Ishikawa (cell line): ENCODE results near the gene MBNL1.

Source experiments
- CEBPB ChIP-seq: IDR thresholded peaks from 2 replicates; pipeline ENCODE4 v1.6.1; 2012
- CREB1 ChIP-seq: IDR thresholded peaks from 2 replicates; pipeline ENCODE4 v1.6.1; 2012; ENCODE audit warnings: low read depth
- EGR1 ChIP-seq: IDR thresholded peaks from 2 replicates; pipeline ENCODE4 v1.6.1; 2012
- EP300 ChIP-seq: IDR thresholded peaks from 2 replicates; pipeline ENCODE4 v1.6.1; 2012; ENCODE audit warnings: borderline replicate concordance
- FOXM1 ChIP-seq: IDR thresholded peaks from 2 replicates; pipeline ENCODE4 v1.6.1; 2012; ENCODE audit warnings: low read depth, borderline replicate concordance
- MAX ChIP-seq: IDR thresholded peaks from 2 replicates; pipeline ENCODE4 v1.6.1; 2012
- NFIC ChIP-seq: IDR thresholded peaks from 2 replicates; pipeline ENCODE4 v1.6.1; 2012
- RAD21 ChIP-seq: IDR thresholded peaks from 2 replicates; pipeline ENCODE4 v1.6.1; 2012; ENCODE audit warnings: low read depth
- REST ChIP-seq: IDR thresholded peaks from 2 replicates; pipeline ENCODE4 v1.6.1; 2012; ENCODE audit warnings: low read depth, mild to moderate bottlenecking
- TAF1 ChIP-seq: IDR thresholded peaks from 2 replicates; pipeline ENCODE4 v1.6.1; 2012; ENCODE audit warnings: low read depth, mild to moderate bottlenecking
- TCF12 ChIP-seq: IDR thresholded peaks from 2 replicates; pipeline ENCODE4 v1.6.1; 2012; ENCODE audit warnings: low read depth
- TEAD4 ChIP-seq: IDR thresholded peaks from 2 replicates; pipeline ENCODE4 v1.6.1; 2012
- USF1 ChIP-seq: IDR thresholded peaks from 2 replicates; pipeline ENCODE4 v1.6.1; 2012
- YY1 ChIP-seq: IDR thresholded peaks from 2 replicates; pipeline ENCODE4 v1.6.1; 2012; ENCODE audit warnings: low read depth
- ZBTB7A ChIP-seq: IDR thresholded peaks from 2 replicates; pipeline ENCODE4 v1.6.1; 2012; ENCODE audit warnings: low read depth

The MBNL1 gene

GRCh38 chr3:152355744-152356665 is 87.3 kb downstream of the MBNL1 start:
- TF ChIP-seq EGR1 = no peak
- TF ChIP-seq FOXM1 = no peak
- TF ChIP-seq EP300 = no peak
- no peak for TF ChIP-seq TEAD4
- TF ChIP-seq CREB1 = no peak
- TF ChIP-seq USF1 = no peak
- no peak for TF ChIP-seq ZBTB7A
- no peak for TF ChIP-seq TCF12
- TF ChIP-seq RAD21 = no peak
- no peak for TF ChIP-seq TAF1
- no peak for TF ChIP-seq CEBPB
- TF ChIP-seq NFIC = no peak
- TF ChIP-seq MAX = no peak
- no peak for TF ChIP-seq REST
- TF ChIP-seq YY1 = no peak

GRCh38 chr3:152356870-152357276 is 88.1 kb downstream of the MBNL1 start:
- TF ChIP-seq REST (no peak), FOXM1 (no peak), RAD21 (no peak), EGR1 (no peak), CEBPB (no peak), ZBTB7A (no peak), NFIC (no peak), YY1 (no peak)

- no peak for TF ChIP-seq USF1
- no peak for TF ChIP-seq CEBPB
- no peak for TF ChIP-seq RAD21
- TF ChIP-seq TEAD4 = no peak
- TF ChIP-seq YY1 = no peak
- no peak for TF ChIP-seq CREB1
- TF ChIP-seq REST = no peak
- no peak for TF ChIP-seq ZBTB7A
Measured at GRCh38 chr3:152357587-152357986, 88.9 kb downstream of the MBNL1 start.

GRCh38 chr3:152359385-152360248 is 90.9 kb downstream of the MBNL1 start:
- TF ChIP-seq ZBTB7A = no peak
- TF ChIP-seq CEBPB = no peak
- no peak for TF ChIP-seq REST
- no peak for TF ChIP-seq EGR1
- TF ChIP-seq TEAD4 = no peak
- no peak for TF ChIP-seq FOXM1
- no peak for TF ChIP-seq MAX
- no peak for TF ChIP-seq TCF12
- no peak for TF ChIP-seq RAD21
- TF ChIP-seq USF1 = no peak
- TF ChIP-seq CREB1 = no peak
- TF ChIP-seq TAF1 = no peak
- TF ChIP-seq NFIC = no peak
- no peak for TF ChIP-seq EP300
- no peak for TF ChIP-seq YY1
